CD4-positive, alpha-beta T cell (primary cell): ENCODE results near the gene PRM1. TPM values are rescaled to one million over a fixed set of nuclear protein-coding genes. Genes with fewer than 3 reads are reported as not detected.

Source experiments
- ATAC-seq: fragments of 200-7000 bp; cut with Tn5 transposase; one replicate; pipeline ENCODE4 v1.10.0; 2022; ENCODE audit warnings: mild to moderate bottlenecking; ENCODE audit not compliant: poor library complexity
- CTCF ChIA-PET: fragments of 350-600 bp; sonication (Branson Sonifier 250); formaldehyde crosslinking; loops from one replicate; lab custom pipeline; 2021; ENCODE audit warnings: antibody characterized with exemption, inconsistent platforms; lab: Charles Lee
- POLR2A ChIA-PET: fragments of 350-600 bp; sonication (Branson Sonifier 250); formaldehyde crosslinking; loops from one replicate; lab custom pipeline; 2021; ENCODE audit warnings: antibody characterized with exemption, inconsistent platforms; lab: Charles Lee
- DNase-seq, 14 experiments: peaks; one replicate each; pipeline ENCODE4 v3.0.0-alpha.2; 2013 to 2020; ENCODE audit warnings: mixed read lengths in 2 of 14
- H3K27ac ChIP-seq, 2 donors: one replicate each; pipeline versions ENCODE4 v1.5.1 to v1.7.0; 2013; ENCODE audit warnings: low read length in 2 of 2, low read depth in 1 of 2, mild to moderate bottlenecking in 1 of 2
- H3K27me3 ChIP-seq, 2 experiments: 1 replicate in 1 of 2; 2 replicates in 1 of 2; pipeline versions ENCODE4 v1.6.1 to v1.7.0; 2013; ENCODE audit warnings: low read length in 2 of 2, control low read depth in 1 of 2, mild to moderate bottlenecking in 1 of 2, moderate library complexity in 1 of 2; ENCODE audit not compliant: insufficient read depth in 2 of 2, control insufficient read depth in 1 of 2
- H3K36me3 ChIP-seq: one replicate; pipeline ENCODE4 v1.6.1; 2013; ENCODE audit warnings: low read length, control low read depth; ENCODE audit not compliant: insufficient read depth
- H3K4me1 ChIP-seq: one replicate; pipeline ENCODE4 v1.6.1; 2013; ENCODE audit warnings: low read length, control low read depth; ENCODE audit not compliant: insufficient read depth
- H3K4me3 ChIP-seq: one replicate; pipeline ENCODE4 v1.5.1; 2013; ENCODE audit warnings: mild to moderate bottlenecking, low read length, moderate library complexity
- H3K9me3 ChIP-seq, 2 experiments: 1 replicate in 1 of 2; 2 replicates in 1 of 2; pipeline versions ENCODE4 v1.6.1 to v1.7.0; 2013; ENCODE audit warnings: low read length in 2 of 2, mild to moderate bottlenecking in 2 of 2, control low read depth in 1 of 2, moderate library complexity in 1 of 2; ENCODE audit not compliant: control insufficient read depth in 1 of 2, insufficient read depth in 1 of 2
- H3K27ac Mint-ChIP-seq: one replicate; pipeline ENCODE4 v1.8.0; 2020; ENCODE audit warnings: mixed read lengths
- H3K27me3 Mint-ChIP-seq: one replicate; pipeline ENCODE4 v1.8.0; 2021; ENCODE audit warnings: mixed read lengths
- H3K36me3 Mint-ChIP-seq: one replicate; pipeline ENCODE4 v1.8.0; 2021; ENCODE audit warnings: low read depth, mixed read lengths
- H3K4me1 Mint-ChIP-seq: one replicate; pipeline ENCODE4 v1.8.0; 2021; ENCODE audit warnings: low read depth, mixed read lengths
- H3K4me3 Mint-ChIP-seq: one replicate; pipeline ENCODE4 v1.8.0; 2020; ENCODE audit warnings: mild to moderate bottlenecking, mixed read lengths
- H3K9me3 Mint-ChIP-seq: one replicate; pipeline ENCODE4 v1.8.0; 2020; ENCODE audit warnings: mixed read lengths
- intact Hi-C, 2 experiments: fragments of 100-400 bp; cut with DNase I in 1 of 2; cut with micrococcal nuclease in 1 of 2; formaldehyde crosslinking; loops; one replicate each; pipeline versions ENCODE4 v1.15.1 to v1.9.0; 2023 to 2025; cut with DNase I, micrococcal nuclease
- total RNA-seq, 174 experiments: library from RNA in 2 of 174; stranded (reverse) in 2 of 174; gene quantifications; one replicate each; pipeline ENCODE4 v1.2.3 and lab custom pipeline; 2021 to 2026
- TF ChIP-seq, protein P1 (sequence below): fragments of 200-600 bp; IDR thresholded peaks from one replicate; pipeline ENCODE4 v1.8.0; 2022; ENCODE audit warnings: antibody characterized with exemption, mild to moderate bottlenecking

PRM1 gene
- total RNA-seq, 2 experiments from 2014 or later = not detected

DNA sequence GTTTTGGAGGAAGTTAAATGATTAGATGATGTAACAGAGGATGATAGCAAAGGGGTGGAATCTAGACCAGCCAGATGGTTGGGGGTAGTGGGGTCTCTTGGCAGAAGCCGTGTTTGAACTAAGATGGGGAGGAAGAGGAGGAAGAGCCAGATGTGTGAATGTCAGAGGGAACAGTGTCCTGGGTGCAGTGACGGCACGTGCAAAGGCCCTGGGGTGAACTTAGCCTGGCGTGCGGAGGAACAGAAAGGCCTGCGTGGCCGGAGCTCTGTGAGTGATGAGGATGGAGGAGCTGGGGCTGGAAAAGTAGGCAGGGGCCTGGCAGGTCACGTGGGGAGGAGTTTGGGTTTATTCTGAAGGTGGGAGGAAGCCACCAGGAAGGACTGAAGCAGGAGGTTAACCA lies 37.7 kb upstream of the PRM1 start:
- peaks cover 4% of the 10 kb centered on the region for H3K4me1 Mint-ChIP-seq
- Histone ChIP-seq H3K27ac (no peak overlapping the region), H3K4me3 (no peak overlapping the region), H3K27me3 (no peaks in the 10 kb centered on the region), H3K36me3 (no peaks in the 10 kb centered on the region), H3K9me3 (peaks cover 0 to 3% of the 10 kb centered on the region in 2 experiments), H3K4me1 (no peaks in the 10 kb centered on the region)
- no peak overlapping the region for H3K27ac Mint-ChIP-seq
- ATAC-seq (no peak), DNase-seq (no peak)
- no peaks in the 10 kb centered on the region for H3K27me3 Mint-ChIP-seq
- ChIA-PET CTCF (no interaction called here), POLR2A (interaction anchor here (0.6 kb wide), 1 partner anchor 63 kb away, joined by 3 read pairs; the partner anchor contains the start of gene SOCS1)
- H3K9me3 Mint-ChIP-seq = no peaks in the 10 kb centered on the region
- TF ChIP-seq, protein P1, sequence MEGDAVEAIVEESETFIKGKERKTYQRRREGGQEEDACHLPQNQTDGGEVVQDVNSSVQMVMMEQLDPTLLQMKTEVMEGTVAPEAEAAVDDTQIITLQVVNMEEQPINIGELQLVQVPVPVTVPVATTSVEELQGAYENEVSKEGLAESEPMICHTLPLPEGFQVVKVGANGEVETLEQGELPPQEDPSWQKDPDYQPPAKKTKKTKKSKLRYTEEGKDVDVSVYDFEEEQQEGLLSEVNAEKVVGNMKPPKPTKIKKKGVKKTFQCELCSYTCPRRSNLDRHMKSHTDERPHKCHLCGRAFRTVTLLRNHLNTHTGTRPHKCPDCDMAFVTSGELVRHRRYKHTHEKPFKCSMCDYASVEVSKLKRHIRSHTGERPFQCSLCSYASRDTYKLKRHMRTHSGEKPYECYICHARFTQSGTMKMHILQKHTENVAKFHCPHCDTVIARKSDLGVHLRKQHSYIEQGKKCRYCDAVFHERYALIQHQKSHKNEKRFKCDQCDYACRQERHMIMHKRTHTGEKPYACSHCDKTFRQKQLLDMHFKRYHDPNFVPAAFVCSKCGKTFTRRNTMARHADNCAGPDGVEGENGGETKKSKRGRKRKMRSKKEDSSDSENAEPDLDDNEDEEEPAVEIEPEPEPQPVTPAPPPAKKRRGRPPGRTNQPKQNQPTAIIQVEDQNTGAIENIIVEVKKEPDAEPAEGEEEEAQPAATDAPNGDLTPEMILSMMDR = no peak
- intact Hi-C loops = no loop called here
- no peak overlapping the region for H3K4me3 Mint-ChIP-seq
- no peaks in the 10 kb centered on the region for H3K36me3 Mint-ChIP-seq

DNA sequence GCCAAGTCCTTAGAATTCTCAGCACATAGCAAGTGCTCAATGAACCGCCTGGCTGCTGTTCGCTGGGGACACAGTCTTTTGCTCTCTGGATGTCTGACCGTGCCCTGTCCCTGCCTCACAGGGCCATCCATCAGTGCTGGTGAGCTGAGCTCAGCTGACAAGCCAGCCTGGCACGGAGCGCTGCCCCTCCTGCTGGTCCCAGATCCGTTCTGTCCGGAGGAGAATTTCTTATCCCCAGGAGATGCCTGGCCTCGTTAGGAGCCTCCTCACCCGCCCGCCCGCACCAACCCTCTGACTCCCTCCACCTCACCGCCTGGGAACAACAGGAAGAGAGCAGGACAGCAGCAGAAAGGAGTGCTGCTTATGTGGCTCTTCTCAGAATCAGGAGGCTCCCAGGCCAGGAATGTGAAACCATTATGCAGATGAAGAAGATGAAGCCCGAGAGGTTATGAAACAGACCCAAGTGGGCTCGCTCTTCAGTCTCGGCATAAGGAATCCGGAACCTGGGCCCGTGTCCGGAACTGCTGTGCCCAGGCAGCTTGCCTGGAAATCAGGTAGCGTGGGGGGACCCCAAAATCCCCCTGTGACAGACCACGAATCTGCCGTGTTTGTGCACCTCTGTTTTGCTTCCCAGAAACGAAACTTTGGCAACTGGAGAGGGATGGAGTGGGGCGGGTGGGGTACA lies 35.3 kb upstream of the PRM1 start:
- ATAC-seq (no peak), DNase-seq (no peak)
- H3K27me3 Mint-ChIP-seq = no peaks in the 10 kb centered on the region
- H3K4me3 Mint-ChIP-seq = no peak overlapping the region
- peaks cover 27% of the 10 kb centered on the region for H3K4me1 Mint-ChIP-seq
- ChIA-PET POLR2A (no interaction called here), CTCF (no interaction called here)
- H3K36me3 ChIP-seq = no peaks in the 10 kb centered on the region
- H3K27me3 ChIP-seq = no peaks in the 10 kb centered on the region
- intact Hi-C loops = no loop called here
- H3K27ac ChIP-seq = no peak overlapping the region
- H3K27ac Mint-ChIP-seq = no peak overlapping the region
- H3K9me3 ChIP-seq = peaks cover 0 to 3% of the 10 kb centered on the region in 2 experiments
- no peak overlapping the region for H3K4me3 ChIP-seq
- H3K4me1 ChIP-seq = peaks cover 17% of the 10 kb centered on the region
- H3K36me3 Mint-ChIP-seq = no peaks in the 10 kb centered on the region
- H3K9me3 Mint-ChIP-seq = no peaks in the 10 kb centered on the region
- TF ChIP-seq, protein P1 = no peak

DNA sequence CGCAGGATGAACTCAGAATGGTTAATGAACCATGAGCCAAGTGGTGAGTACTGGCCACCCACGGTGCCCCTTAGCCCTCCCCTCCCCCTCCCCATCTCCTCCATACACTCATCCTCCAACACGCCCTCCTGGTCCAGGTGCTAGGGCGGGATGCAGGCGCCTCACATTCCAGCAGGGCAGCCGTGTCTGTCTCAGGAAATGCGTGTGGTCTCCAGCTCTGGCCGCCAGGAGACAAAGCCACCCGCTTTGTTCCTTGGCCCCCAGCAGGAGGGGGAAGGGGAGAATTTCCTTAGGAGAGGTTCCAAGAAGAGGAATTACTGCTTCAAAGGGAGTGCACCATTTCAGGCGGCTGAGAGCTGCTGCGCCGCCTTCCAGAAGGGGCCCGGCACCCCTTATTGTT lies 34.4 kb upstream of the PRM1 start:
- CTCF ChIA-PET = no interaction called here

More for the DNA sequence above, 34.4 kb upstream of the PRM1 start:
- peaks cover 26% of the 10 kb centered on the region for H3K4me1 ChIP-seq
- Mint-ChIP-seq H3K9me3 (no peaks in the 10 kb centered on the region), H3K4me3 (no peak overlapping the region), H3K27me3 (no peaks in the 10 kb centered on the region), H3K4me1 (peaks cover 36% of the 10 kb centered on the region), H3K27ac (no peak overlapping the region), H3K36me3 (no peaks in the 10 kb centered on the region)
- no peak overlapping the region for H3K4me3 ChIP-seq
- H3K36me3 ChIP-seq = no peaks in the 10 kb centered on the region
- DNase-seq (no peak), ATAC-seq (no peak)
- POLR2A ChIA-PET = no interaction called here
- intact Hi-C loops = no loop called here
- H3K27me3 ChIP-seq = no peaks in the 10 kb centered on the region
- H3K9me3 ChIP-seq = peaks cover 0 to 3% of the 10 kb centered on the region in 2 experiments
- H3K27ac ChIP-seq = no peak overlapping the region
- TF ChIP-seq, protein P1 = no peak
